Ishikawa (cell line): ENCODE measurements around the gene WNK3.

Source experiments
- CEBPB ChIP-seq: IDR thresholded peaks from 2 replicates; pipeline ENCODE4 v1.6.1; 2012
- CREB1 ChIP-seq: IDR thresholded peaks from 2 replicates; pipeline ENCODE4 v1.6.1; 2012; ENCODE audit warnings: low read depth
- EGR1 ChIP-seq: IDR thresholded peaks from 2 replicates; pipeline ENCODE4 v1.6.1; 2012
- EP300 ChIP-seq: IDR thresholded peaks from 2 replicates; pipeline ENCODE4 v1.6.1; 2012; ENCODE audit warnings: borderline replicate concordance
- FOXM1 ChIP-seq: IDR thresholded peaks from 2 replicates; pipeline ENCODE4 v1.6.1; 2012; ENCODE audit warnings: low read depth, borderline replicate concordance
- MAX ChIP-seq: IDR thresholded peaks from 2 replicates; pipeline ENCODE4 v1.6.1; 2012
- NFIC ChIP-seq: IDR thresholded peaks from 2 replicates; pipeline ENCODE4 v1.6.1; 2012
- RAD21 ChIP-seq: IDR thresholded peaks from 2 replicates; pipeline ENCODE4 v1.6.1; 2012; ENCODE audit warnings: low read depth
- TAF1 ChIP-seq: IDR thresholded peaks from 2 replicates; pipeline ENCODE4 v1.6.1; 2012; ENCODE audit warnings: low read depth, mild to moderate bottlenecking
- TCF12 ChIP-seq: IDR thresholded peaks from 2 replicates; pipeline ENCODE4 v1.6.1; 2012; ENCODE audit warnings: low read depth
- TEAD4 ChIP-seq: IDR thresholded peaks from 2 replicates; pipeline ENCODE4 v1.6.1; 2012
- YY1 ChIP-seq: IDR thresholded peaks from 2 replicates; pipeline ENCODE4 v1.6.1; 2012; ENCODE audit warnings: low read depth
- ZBTB7A ChIP-seq: IDR thresholded peaks from 2 replicates; pipeline ENCODE4 v1.6.1; 2012; ENCODE audit warnings: low read depth
- TF ChIP-seq, protein P1 (sequence below): IDR thresholded peaks from 2 replicates; pipeline ENCODE4 v1.6.1; 2012
- TF ChIP-seq, protein P2 (sequence below): IDR thresholded peaks from 2 replicates; pipeline ENCODE4 v1.6.1; 2012; ENCODE audit warnings: low read depth, mild to moderate bottlenecking

WNK3 gene

GRCh38 chrX:54166915-54167314, 190.9 kb downstream of the WNK3 start:
- no peak for TF ChIP-seq RAD21
- no peak for TF ChIP-seq YY1
- TF ChIP-seq, protein P1, sequence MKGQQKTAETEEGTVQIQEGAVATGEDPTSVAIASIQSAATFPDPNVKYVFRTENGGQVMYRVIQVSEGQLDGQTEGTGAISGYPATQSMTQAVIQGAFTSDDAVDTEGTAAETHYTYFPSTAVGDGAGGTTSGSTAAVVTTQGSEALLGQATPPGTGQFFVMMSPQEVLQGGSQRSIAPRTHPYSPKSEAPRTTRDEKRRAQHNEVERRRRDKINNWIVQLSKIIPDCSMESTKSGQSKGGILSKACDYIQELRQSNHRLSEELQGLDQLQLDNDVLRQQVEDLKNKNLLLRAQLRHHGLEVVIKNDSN: no peak
- TF ChIP-seq NFIC: no peak
- TF ChIP-seq FOXM1: no peak
- TF ChIP-seq, protein P2, sequence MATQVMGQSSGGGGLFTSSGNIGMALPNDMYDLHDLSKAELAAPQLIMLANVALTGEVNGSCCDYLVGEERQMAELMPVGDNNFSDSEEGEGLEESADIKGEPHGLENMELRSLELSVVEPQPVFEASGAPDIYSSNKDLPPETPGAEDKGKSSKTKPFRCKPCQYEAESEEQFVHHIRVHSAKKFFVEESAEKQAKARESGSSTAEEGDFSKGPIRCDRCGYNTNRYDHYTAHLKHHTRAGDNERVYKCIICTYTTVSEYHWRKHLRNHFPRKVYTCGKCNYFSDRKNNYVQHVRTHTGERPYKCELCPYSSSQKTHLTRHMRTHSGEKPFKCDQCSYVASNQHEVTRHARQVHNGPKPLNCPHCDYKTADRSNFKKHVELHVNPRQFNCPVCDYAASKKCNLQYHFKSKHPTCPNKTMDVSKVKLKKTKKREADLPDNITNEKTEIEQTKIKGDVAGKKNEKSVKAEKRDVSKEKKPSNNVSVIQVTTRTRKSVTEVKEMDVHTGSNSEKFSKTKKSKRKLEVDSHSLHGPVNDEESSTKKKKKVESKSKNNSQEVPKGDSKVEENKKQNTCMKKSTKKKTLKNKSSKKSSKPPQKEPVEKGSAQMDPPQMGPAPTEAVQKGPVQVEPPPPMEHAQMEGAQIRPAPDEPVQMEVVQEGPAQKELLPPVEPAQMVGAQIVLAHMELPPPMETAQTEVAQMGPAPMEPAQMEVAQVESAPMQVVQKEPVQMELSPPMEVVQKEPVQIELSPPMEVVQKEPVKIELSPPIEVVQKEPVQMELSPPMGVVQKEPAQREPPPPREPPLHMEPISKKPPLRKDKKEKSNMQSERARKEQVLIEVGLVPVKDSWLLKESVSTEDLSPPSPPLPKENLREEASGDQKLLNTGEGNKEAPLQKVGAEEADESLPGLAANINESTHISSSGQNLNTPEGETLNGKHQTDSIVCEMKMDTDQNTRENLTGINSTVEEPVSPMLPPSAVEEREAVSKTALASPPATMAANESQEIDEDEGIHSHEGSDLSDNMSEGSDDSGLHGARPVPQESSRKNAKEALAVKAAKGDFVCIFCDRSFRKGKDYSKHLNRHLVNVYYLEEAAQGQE: no peak
- TF ChIP-seq MAX: no peak
- TF ChIP-seq EP300: no peak
- TF ChIP-seq TAF1: no peak
- no peak for TF ChIP-seq TCF12
- no peak for TF ChIP-seq CREB1
- no peak for TF ChIP-seq ZBTB7A
- TF ChIP-seq TEAD4: no peak
- TF ChIP-seq EGR1: no peak
- no peak for TF ChIP-seq CEBPB

DNA sequence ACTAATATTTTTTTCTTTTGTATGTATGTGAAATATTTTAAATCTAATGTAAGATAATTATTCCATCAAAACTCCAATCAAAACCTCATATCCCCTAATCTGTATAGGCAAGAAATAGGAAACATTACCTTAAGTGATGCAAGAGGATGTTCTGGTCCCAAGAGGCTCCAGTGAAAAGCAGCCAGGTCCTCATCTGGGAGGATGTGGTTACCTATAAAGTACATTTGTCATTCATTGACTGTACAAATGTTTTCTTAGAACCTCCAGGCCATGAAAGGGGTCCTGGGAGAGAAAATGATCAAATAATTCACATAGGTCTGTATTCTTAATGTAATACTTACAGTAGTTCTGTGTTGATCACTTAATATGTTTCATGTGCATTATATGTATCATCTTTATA, 200.3 kb downstream of the WNK3 start:
- TF ChIP-seq ZBTB7A (no peak), NFIC (no peak), EGR1 (no peak), CEBPB (no peak), EP300 (no peak), CREB1 (no peak)
